Posterior cingulate gyrus (tissue), 11 donors: Measurements from ENCODE around the gene BTBD18.

Experiments
- DNase-seq, 10 donors: peaks; one replicate each; pipeline versions ENCODE4 v3.0.0 to v3.0.0-alpha.2; 2020 to 2021; ENCODE audit warnings: mixed read lengths in 3 of 10
- intact Hi-C: fragments of 100-400 bp; cut with DNase I; formaldehyde crosslinking; loops from one replicate; pipeline ENCODE4 v1.15.1; 2023

The BTBD18 gene, protein sequence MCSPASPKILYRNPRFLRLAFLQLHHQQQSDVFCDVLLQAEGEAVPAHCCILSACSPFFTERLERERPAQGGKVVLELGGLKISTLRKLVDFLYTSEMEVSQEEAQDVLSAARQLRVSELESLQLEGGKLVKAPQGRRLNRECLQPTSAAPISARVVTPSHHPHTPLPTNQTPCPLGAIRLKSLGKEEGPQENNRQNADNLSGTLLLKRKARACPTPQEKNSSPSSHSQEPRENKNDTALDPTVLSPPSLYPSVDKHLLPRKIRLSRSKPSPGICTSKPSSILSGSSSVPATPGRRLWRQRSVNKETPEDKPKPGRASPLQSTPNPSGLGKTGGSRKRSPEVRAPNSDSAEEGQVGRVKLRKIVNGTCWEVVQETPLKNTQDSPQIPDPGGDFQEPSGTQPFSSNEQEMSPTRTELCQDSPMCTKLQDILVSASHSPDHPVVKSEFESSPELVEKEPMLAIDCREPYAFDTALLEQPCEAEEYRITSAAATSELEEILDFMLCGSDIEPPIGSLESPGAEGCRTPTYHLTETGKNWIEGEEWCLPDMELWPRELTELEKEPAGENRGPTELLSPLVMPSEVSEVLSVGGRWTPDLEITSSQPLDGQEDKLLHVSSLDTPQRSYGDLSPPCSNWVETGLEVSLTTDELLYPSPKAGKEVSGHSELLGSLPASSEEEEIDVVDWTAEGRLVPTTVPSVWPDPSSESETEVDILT

DNA sequence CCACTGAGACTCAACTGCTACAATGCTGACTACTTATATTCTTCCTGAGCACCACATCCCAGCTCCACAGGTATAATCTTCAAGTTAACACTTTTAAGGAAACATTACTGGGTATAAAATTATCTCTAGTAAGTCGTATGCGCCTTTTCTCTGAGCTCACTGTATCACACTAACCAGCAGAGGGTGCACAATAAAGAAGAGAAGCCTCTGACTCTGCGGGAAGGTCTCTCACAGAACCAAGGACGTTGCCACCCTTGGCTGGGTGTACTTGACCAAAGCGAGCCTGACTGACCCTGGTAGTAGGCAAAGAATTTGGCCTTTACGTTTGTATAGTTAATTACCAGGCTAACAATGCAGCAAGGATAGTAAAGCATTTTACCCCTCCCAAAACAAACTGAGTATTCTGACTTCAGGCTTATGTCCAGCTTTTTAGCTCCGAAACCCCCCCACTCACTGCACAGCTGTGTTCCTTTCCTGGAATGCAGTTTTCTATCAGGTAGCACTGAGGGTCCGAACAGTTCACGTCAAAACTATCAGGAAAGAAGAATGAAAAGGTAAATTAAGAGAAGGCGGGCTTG, at the start of gene BTBD18:
BTBD18 (minus strand) TSS at position 144 of the 578 bp plus-strand sequence. CDS start 631 bp downstream, outside the sequence.
- intact Hi-C loops, result loop anchor here (5.0 to 10.0 kb wide), 2 partner anchors 51 to 763 kb away; no protein-coding TSS in a partner anchor
- no peak for DNase-seq

DNA sequence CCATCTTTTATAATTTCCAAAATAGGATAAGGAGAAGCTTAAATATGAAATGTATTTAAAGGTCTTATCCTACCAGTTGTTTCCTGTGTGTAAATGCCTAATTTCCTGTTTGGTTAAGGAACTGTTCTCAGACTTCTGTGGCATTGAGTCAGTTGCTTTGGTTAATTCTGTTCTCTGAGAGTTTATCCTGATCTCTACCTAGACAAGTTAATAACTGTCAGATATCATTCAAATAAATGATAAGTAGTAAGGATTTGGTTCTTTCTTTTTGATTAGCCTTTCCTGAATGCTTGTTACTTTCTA, 49.5 kb upstream of the BTBD18 start:
- intact Hi-C loops, result loop anchor here (2.0 to 5.0 kb wide), 2 partner anchors 49 to 90 kb away; partner anchors contain the start of gene BTBD18
- no peak for DNase-seq

DNA sequence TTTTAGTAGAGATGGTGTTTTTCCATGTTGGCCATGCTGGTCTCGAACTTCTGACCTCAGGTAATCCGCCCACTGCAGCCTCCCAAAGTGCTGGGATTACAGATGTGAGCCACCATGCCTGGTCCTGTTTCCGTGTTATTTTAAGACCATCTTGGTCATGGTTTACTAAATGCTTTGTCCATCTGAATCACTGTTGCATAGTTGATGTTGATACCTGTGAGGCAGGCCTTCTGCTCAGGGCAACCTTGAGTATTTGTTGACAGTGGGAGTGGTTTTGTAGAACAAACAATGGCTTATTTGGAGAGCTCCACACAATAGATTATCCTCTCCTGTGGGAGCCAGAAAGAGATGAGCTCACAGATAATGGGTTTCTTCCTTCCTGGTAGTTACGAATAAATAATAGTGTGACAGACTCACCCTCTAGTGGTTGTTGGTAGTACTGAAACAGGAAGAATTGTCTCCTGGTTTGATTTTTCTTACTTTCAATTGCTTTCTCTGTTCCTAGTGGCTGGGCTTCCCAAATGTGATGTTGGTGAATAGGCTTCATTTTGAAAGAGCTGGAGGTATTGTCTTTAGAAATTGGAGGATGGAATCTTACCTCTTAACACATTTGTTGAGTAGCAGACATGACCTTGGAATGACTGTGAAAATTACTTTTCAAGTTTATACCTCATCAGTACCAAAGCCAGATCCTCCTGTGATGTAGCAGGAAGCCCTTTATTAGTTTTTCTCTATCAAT, 49.0 kb upstream of the BTBD18 start:
- intact Hi-C loops, result loop anchor here (1.0 to 5.0 kb wide), 3 partner anchors 48 to 133 kb away; partner anchors contain the start of gene BTBD18
- DNase-seq, result peak in 1 of 10 donors; percentile 61

DNA sequence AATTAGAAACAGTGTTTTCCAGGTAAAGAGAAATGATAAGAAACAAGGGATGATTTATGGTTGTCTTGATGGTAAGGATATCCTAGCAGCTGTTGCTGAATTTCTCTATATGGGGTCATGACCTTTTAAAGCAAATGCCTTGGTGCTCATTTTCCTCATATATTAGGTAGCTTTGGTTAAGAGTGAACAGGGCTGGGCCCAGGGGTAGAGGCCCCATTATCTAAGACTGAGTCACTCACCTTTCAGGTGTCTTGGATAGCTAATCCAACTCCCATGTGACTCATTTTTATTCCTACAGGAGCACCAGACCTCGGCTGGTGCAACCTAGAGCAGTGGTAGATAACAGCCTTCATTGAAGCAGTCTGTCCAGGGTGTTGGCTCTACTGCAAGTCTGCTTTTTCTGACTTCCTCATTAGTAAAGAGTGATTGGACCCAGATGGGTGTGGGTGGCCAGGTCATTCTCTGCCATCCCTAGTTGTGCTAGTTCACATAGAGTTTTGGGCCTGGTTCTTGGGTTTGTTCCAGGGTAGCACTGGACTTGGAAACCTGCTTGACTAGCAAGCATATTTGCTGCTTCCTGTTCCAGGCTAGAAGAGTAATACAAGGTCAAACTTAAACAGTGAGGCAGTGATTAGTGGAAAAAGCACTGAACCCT, 47.4 kb upstream of the BTBD18 start:
- intact Hi-C loops, result no loop called here
- DNase-seq, result peak in 1 of 10 donors; percentile 27

DNA sequence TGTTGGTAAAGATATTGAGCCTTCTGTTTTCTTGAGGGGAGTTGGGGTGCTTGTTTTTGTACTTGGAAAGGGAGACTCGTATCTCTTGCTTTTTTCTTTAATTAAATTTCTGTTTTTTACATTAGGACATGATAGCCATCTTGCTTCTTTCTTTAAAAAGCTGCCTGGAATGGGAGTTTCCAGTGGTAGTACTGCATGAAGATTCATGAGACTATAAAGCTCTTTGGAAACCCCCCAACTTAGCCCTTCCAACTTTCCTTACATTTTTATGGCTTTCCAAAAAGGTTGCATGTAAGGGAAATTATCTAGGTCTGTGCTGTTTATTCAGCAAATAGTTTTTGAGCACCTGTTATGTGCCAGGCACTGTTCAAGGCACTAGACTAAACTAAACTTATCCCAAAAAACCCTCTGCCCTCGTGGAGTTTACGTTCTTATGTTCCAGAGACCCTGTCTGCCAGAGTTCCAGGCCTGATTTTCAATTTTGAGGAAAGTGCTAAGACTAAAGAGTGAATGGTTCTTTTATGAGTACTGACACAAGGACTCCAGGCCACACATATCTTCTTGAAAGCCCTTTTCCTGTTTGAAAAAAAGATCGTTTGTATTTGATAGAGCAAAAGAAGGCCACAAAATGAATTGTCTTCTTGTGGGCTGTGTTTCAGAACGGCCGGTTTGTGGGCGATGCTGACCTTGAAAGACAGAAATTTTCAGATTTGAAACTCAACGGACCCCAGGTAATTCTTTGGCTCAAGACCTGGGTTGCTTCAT, 41.9 kb upstream of the BTBD18 start:
- intact Hi-C loops, result no loop called here
- no peak for DNase-seq

DNA sequence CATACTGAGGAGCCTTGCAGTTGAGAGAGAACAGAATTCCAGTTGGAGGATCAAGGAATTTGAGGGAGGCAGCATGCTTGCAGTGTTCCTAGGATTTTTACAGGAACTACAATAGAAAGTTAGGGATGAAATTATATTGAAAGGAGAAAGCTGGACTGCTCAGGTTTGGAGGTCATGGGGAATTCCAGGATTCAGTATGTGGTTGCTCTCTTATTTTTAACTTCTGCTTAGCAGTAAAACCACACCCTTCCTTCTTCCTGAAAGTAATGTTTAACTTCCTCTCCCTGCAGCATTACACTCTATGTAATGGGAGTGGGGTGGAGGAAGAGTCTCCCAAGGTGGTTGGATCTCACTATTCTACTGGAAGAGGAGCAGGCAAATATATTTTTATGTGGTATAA, 41.3 kb upstream of the BTBD18 start:
- intact Hi-C loops, result no loop called here
- DNase-seq, result no peak

DNA sequence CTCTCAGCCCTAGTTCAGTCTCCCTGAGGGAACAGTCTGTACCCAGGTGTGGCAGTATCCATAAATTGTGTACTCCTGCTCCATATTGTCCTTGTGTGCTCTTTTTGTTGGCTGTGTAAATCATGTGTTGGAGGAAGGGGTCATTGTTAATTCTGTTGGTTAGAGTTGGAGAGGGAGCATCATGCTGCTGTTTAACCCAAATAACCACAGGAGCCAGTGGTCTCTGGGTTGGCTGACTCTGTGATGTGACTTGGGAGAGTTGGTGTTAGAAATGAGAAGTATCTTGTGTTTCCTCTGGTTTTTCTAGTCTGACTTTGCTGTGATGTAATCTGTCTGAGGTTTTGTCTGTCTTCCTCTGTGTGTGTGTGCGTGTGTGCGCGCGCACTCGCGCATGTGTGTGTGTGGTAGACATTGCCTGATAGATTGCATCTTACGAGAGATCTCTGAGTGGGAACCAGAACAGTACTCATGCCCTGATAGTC, 40.5 kb upstream of the BTBD18 start:
- DNase-seq, result peak in 4 of 10 donors; percentile 26 to 66 (median 41)
- intact Hi-C loops, result no loop called here

DNA sequence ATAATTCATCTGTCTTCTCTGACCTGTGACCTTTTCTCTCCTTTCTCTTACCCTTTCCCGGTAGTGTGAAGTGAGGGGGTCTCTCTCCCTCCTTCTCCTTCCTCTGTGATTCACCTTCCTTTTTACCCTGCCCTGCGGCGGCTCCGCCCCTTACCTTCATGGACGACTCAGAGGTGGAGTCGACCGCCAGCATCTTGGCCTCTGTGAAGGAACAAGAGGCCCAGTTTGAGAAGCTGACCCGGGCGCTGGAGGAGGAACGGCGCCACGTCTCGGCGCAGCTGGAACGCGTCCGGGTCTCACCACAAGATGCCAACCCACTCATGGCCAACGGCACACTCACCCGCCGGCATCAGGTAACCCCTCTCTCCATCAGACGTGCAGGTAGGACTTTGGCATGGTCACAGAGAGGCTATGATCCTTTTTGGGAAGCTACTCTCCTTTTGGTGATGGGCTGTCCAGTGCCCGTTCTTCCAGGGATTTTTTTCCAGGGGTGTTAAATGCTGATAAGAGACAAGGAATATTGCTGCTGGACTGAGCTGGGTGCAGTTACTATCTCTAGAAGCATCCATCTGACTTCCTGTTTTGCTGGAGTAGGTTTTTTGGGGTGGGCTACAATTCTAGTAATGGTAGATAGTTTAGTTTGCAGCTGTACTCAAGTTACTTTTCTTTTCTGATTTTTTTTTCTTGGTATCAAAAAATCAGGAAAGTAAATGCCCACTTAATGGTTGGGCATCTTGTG, 39.9 kb upstream of the BTBD18 start:
- intact Hi-C loops, result no loop called here
- DNase-seq, result no peak

DNA sequence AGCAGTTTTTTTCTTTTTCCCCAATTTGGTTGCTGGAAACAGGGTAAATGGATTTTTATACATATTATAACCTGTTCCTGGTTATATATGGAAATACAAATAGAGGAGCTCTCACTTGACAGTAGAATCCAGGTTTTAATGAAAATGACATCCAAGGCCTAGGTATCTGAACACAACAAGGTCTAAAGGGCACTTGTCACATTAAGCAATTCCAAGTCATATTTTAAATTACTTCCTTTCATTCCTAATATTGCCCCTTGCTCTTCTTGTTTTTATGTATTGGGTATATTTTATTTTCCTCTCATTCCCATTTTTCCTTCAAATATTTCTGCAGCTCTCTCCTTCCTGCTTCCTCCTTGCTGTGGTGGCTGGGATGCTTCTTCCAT, 37.1 kb upstream of the BTBD18 start:
- no peak for DNase-seq
- intact Hi-C loops, result no loop called here

DNA sequence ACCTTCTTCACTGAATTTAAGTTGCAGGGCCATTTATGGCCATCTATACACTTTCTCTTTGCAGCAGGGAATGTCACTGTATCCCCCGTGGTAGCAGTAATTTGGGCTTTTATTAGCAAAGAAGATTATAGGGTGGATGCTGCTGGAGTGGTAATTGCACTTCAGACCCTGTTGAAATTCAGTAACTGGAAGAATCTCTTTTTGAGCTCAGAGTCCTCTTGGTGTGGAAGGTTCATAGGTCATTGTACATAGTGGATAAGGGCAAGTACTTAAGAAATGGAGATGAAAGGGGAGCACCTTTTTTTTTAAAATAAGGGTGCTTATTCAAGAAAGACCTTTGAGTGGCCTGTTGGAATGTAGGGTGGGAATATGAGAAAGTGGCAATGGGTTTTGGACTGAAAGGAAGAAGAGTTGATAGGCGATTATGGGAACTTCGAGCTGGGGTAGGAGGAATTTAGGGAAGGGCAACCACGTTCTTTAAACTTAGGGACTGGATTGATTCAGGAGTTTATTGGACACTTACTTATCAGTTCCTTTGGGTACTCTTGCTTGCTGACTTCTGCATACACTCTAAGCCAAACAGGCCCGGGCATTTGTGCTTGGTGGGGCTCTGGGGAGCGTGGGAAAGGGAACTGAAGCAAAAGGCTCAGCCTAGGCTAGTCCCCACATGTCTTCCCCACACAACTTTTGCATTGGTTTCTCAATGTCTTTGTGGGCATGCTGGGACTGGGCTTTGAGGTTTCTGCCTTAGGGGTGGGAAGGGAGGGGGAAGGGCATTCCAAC, 36.5 kb upstream of the BTBD18 start:
- peak in 2 of 10 donors; percentile 22 to 84 for DNase-seq
- intact Hi-C loops, result no loop called here

DNA sequence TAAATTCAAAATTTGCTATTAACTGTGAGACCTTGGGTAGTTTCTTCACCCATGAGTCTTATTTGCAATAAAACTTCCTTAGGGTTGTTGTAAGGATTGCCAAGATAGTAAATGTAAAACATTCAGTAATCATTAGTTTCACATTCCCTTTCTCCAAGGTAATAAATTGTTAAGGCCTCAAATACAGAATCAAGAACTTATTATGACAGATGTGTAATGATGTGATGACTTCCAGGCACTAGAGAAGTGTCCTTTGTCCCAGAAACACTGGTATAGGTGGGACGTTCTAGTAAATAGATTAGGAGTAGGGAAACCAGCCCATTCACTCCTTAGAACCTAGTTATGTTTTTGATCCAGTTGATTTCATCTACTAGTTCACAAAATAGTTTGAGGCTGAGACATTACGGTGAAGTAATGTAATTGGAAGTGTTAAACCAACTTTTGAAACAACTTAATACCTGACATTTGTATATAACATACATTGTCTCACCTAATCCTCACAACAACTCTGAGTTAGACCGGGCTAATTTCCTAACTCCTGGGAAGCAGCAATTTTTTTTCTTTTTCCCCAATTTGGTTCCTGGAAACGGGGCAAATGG, 35.5 kb upstream of the BTBD18 start:
- intact Hi-C loops, result no loop called here
- DNase-seq, result no peak

DNA sequence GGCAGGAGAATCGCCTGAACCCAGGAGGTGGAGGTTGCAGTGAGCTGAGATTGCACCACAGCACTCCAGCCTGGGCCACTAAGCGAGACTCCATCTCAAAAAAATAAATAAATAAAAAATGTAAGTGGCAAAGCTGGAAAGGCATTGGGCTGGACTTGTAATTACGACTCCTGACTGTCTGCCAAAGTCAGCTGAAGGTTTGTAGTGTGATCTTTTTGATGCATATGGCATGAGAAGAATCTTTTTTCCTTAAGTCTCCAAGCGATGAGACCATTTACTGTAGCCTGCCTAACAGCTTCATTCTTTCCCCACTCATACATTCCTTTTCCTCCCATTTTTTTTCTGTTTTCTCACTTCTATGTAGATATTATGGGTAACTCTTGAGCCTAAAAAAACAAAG, 34.8 kb upstream of the BTBD18 start:
- DNase-seq, result no peak
- intact Hi-C loops, result no loop called here

DNA sequence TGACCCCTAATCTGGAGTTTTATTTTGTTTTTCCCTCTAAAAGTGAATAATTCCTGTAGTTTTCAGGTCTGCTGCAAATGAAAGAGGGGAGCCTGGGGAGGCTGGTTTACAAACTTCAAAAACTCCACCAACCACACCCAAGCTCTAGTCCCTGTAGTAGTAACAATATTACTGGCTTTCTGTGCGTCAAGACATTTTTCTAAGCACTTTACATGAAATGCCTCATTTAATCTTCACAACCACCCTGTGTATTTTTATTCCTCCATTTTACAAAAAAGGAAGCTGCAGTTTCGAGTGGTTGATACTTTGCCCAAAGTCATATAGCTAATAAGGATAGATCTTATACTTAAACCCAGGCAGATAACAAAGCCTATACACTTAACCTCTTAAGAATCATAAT, 33.5 kb upstream of the BTBD18 start:
- intact Hi-C loops, result no loop called here
- no peak for DNase-seq

DNA sequence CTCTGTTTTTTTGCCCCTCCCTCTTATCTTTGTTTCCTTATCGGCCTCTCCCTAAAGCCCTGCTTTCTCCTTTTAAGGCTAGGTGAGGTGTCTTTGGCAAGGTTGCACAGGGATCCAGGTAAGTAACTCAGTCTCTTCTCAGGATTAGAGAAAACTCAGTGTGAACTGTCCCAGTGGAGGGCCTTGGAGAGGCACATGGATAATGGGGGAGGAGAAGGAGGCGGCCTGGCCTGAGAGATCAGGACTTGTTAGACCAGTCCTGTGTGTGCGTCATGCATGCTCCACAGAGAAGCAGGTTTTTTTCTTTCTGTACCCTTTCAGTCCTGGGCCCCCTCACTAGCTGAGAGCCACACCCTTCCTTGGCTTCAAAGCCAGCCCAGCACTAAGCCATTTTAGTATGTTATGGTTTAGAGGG, 29.9 kb upstream of the BTBD18 start:
- intact Hi-C loops, result no loop called here
- no peak for DNase-seq

DNA sequence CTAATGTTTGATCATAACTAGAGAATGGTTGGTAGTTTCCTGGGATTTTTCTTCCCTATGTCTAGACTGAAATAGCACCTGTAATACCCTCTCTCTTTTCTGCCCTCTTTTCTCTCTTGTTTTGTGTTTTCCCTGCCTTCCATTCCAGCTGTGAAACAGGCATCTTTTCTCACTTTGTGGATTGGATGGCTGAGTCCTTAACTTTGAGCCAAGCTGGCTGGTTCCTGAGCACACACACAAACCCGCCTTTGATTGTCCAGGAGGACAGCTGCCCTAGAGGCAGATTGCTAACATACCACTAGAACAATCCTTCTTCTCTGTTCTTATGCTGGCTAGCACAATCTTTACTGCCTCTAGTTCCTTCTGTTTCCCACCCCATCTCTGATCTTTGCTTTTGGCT, 27.7 kb upstream of the BTBD18 start:
- intact Hi-C loops, result no loop called here
- DNase-seq, result peak in 4 of 10 donors; percentile 28 to 88 (median 42)

DNA sequence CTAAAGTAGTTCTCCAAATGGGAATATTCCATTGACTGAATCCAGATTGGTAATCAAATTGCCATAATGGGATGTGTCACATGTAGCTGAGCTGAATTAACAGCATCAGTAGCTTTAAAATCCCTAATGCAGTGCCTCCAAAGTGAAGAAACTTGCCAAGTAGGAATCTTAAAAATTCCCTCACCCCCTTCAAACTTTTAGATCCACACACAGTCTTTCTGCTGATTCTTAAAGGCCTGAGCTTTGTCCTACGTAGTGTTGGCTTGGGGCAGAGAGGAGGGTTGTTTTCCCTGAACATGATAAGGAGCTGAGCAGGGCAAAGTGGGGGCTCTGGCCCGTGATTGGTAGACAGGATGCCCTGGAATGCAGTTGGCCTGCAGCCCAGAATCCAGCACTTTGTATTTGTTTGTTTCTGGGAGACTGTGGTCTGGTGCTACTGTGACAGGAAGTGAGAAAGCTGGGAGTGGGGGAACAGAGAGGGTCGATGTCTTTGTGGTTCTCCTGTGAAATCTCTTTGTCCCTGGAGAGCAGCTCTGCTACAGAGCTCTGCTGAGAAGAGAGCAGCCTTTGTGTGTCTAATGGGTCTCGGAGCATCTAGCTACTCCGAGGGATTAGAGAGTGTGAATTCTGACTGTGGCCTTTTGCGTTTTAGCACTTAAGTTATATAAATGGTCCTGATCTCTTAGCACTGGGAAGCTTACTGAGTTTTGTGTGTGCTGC, 26.9 kb upstream of the BTBD18 start:
- DNase-seq, result peak; percentile 47 to 93 (median 70)
- intact Hi-C loops, result no loop called here

DNA sequence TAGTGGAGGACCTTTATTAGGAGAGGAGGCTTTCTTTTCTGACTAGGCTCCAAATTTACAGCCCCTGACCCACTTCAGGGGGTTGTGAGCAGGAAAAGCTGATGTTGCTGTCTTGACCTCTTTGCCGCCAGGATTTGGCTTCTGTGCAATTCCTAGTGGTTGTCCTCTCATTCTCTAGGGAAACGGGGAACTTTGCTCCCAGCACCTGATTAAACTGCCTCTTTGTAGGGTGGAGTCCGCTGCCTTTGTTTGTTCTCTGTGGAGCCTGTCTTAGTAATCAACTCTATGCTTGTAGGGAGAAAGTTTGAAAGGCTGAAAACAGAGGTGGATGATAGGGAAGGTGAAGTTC, 26.3 kb upstream of the BTBD18 start:
- intact Hi-C loops, result no loop called here
- no peak for DNase-seq
